GM19043 (cell line): Measurements from ENCODE around the gene XPNPEP2.

Source experiments
- ATAC-seq: cut with Tn5 transposase; IDR thresholded peaks from one replicate; pipeline ENCODE4 v1.9.1; 2021; ENCODE audit warnings: low read depth; ENCODE audit not compliant: unreplicated experiment

XPNPEP2 gene

DNA sequence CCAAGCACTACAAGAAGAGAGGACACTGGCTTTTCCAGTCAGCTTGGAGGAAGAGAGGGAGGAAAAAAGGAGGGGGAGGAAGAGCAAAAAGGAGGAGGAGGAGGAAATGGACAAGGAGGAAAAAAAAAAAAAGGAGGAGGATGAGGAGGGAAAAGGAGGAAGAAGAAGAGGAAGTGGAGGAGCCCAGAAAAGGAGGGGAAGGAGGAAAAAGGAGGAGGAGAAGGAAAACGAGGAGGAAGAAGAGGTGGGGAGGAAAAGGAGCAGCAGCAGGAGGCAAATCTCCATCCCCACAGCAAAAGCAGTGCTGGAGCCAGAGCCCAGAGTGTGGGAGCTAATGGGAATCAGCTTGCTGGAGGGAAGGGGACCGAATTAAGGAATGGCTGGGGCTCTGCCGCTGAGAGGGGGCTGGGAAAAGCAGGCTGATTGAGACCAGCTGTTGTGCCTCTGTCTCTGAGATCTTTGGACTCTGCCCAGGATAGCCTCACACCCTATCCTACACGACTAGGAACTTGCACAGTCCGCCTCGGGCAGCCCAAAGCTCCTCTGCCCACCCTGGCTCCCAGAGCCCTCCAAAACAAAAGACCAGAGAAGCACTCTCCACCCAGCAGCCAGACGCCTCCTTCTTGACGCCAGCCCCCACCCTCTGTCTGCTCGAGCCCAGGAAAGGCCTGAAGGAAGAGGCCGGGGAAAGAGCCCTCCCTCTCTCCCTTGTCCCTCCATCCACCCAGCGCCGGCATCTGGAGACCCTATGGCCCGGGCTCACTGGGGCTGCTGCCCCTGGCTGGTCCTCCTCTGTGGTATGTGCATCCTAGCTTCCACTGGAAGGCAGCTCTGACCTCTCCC is at the start of gene XPNPEP2:
TSS of gene XPNPEP2 (plus strand) at position 514 of the 843 bp plus-strand sequence. CDS start at position 749, 235 bp downstream.
- no peak for ATAC-seq

- no peak for ATAC-seq
Observed at GRCh38 chrX:129689796-129690195, 49.0 kb upstream of the XPNPEP2 start.

DNA sequence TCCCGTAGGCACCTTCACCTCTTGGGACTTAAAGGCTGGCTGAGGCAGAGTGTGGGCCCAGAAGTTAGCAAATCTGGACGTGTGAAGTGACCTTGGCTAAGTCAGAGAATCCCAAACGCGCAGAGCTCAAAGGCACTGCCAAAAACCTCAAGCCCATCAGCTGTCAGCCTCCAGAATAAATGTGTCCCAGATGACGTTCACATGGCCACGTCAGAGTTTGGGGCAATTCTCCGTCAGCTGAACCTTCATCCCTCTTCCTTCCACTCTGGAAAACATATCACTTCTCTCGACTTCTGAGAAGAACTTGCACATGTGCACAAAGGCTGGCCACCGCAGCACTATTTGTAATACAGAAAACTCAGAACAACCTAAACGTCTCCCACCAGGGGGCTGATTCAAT is 48.3 kb upstream of the XPNPEP2 start:
- ATAC-seq, result no peak

DNA sequence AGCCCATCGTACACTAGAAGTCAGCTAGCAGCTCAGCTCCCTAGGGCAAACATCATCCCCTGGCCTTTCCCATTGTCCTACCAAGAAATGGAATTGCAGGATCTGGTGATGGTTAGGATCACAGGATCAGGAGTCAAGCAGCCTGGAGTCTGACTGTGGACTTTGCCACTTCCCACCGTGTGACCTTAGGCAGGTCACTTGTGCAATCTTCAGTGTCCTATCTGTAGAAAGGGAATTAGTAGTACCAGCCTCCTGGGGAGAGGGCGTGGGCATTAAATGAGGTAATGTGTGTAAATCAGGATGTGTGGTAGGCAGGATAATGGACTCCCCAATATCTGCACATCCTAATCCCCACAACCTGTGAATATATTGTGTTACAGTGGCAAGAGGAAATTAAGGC is 45.4 kb upstream of the XPNPEP2 start:
- ATAC-seq, result no peak

DNA sequence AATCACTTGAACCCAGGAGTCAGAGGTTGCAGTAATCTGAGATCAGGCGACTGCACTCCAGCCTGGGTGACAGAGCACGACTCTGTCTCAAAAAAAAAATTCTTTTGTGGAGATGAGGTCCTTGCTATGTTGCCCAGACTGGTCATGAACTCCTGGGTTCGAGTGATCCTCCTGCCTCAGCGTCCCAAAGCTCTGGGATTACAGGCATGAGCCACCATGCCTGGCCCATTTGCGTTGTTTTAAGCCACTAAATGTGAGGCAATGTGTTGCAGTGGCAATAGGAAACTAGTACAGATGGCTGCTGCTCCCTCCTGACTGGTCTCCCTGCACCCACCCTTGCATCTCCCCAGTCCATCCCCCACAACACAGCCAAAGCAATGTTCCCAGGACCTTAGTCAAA is 44.0 kb upstream of the XPNPEP2 start:
- ATAC-seq, result no peak

DNA sequence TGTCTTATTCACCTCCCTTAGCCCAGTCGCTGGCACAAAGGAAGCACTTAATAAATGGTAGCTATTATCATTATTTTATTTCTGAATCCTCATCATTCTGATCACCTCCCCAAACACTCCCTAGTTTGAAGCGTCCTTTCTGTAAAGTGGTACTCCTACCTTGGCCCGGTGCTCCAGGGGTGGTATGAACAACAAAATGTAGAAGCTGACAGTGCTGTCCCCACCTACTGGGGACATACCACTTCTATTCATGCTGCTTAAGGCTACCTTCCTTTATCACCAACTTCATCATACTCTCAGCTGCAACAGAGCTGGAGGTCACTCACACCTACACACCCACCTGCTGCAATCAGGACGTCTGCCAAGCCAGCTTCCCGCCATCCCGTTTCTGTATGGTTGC is 43.2 kb upstream of the XPNPEP2 start:
- no peak for ATAC-seq

DNA sequence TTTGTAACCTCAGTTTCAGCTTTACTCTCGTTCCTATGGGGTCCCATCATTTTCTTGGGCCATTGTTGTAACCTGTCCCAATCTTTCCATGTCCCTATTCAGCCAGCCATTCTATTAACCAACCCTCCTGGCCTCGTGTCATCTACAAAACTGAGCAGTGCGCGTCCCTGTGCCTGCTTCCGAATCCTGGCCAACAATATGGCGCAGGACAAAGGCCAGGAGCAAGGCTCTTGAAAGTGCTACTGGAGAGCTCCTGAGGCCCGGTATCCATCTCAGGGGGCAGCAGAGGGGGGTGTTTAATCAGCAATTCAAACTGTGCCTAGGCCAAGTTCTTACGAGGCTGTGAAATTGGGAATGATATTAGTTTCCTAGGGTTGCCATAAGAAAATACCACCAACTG is 42.8 kb upstream of the XPNPEP2 start:
- ATAC-seq, result no peak

DNA sequence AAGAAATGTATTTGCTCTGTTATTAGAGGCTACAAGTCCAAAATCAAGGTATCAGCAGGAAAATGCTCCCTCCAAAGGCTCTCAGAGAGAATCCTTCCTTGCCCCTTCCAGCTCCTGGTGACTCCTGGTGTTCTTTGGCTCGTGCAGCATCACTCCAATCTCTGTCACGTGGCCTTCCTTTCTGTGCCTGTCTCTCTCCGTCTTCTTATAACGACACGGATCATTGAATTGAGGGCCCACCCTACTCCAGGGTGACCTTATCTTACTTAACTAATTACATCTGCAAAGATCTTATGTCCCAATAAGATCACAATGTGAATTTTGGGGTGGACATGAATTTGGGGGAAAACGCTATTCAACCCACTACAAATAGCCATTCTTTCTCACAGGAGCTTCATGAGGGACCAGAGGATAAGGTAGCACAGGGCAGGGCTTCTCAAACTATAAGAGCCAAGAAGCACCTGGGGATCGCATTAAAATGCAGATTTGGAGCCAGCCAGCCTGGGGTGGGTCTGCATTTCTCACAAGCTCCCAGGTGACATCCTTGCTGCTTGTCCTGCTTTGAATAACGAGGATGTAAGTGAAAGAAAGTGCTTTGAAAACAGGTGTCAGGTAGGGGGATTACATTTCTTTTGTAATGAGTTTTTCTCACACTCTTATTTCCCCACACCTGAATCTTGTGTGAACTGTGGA is 42.2 kb upstream of the XPNPEP2 start:
- ATAC-seq, result no peak

DNA sequence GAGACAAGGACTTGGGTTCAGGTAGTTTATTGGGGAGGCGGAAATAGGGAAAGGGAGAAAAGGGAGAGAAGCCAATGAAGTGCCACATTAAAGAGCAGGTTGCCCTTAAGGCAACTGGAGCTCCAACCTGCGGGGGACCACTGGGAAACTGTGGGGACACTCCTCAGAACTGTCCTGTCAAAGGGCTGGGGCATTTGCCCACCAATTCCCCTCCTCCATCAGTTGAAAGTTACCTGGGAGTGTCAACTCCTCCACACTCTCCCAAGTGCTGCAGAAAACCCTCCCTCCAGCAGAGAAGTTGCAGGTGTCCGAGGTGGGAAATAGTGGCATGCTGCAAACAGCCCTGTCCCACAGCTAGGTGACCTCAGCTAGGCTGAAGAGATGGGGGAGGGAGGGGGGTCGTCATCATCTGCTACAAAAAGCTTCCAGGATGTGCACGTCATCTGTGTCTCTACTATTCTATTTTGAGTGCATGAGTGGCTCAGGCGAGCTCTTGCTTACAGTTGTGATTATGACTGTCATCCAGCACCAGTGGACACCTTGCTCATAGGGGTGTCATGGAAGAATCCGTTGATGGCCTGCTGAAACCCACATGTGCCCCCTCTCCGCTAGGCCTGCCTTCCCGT is 41.5 kb upstream of the XPNPEP2 start:
- ATAC-seq, result no peak

GRCh38 chrX:129698150-129698549 is 40.6 kb upstream of the XPNPEP2 start:
- ATAC-seq, result no peak

DNA sequence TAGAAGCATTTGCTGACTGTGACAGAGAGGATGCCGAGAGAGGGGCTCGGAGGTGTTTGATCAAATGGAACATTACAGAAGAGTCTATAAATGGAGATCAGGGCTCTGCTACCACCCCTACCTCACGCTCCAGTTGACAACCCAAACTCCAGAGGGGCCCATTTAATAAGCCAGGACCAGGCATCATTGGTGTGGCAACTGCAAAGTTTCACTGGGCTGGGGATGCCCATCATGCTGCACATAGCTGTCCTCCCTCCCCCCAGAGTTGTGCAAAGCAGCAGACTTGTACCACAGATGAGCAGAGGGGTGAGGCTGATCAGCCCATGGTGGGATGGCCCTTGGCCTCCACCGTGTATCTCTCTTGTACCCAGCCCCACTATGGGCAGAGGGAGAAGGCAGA is 38.2 kb upstream of the XPNPEP2 start:
- ATAC-seq, result no peak

DNA sequence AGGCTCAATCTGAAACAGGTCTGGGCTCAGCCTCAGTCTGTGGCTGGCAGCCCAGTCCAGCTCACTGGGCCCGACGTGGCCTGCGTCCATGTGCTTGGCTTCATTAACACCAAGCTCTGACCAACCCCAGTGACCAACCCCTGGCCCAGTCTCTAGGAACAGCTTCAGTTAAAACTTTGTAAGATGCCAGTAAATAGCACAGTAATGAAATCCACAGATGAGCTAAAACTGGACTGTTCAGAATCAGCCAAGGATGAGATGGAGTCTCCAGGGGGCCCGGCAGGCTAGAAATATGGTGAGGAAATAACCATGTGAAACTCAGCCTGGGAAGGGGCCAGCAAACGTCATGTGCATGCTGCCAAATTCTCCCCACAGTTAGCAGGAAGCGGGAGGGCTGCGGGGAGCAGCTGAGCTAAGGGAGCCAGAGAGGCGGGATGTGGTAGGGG is 37.1 kb upstream of the XPNPEP2 start:
- no peak for ATAC-seq

DNA sequence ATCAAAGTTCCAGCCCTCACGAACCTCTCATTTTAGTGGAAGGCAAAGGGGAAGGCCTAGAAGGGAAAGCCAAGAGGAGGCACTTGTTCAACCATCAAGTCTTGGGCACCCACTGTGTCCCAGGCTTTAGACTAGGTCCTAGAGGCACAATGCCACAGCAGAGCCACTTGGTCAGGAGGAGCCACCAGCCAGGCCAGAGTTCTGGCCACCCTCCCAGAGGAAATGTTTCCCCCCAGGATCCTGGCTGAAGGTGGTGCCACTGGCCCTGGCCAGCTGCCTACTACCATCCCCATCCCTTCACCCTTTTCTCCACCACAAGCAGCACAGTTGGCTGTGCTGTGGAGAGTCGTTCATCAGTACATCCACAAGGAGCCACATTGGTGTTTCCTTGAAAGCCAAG is 34.3 kb upstream of the XPNPEP2 start:
- ATAC-seq, result no peak

GRCh38 chrX:129705377-129705925 is 33.3 kb upstream of the XPNPEP2 start:
- no peak for ATAC-seq

DNA sequence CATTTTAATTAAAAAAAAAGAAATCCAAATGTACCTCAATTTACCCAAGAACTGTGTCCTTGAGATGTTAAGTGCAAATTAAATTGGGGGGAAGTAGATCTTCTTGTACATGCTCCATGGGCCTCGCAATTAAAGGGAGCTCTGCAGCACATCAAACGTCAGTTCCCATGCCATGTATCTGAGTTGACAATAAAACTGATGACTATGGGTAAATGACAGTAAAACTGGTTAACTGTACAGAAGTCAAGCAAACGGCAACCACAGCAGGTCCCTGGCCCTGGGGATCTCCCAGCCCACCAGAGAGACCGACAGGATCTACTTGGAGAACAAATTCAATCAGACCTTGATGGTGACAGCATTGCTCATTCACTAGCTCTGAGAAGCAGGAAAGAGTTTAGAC is 32.8 kb upstream of the XPNPEP2 start:
- no peak for ATAC-seq

DNA sequence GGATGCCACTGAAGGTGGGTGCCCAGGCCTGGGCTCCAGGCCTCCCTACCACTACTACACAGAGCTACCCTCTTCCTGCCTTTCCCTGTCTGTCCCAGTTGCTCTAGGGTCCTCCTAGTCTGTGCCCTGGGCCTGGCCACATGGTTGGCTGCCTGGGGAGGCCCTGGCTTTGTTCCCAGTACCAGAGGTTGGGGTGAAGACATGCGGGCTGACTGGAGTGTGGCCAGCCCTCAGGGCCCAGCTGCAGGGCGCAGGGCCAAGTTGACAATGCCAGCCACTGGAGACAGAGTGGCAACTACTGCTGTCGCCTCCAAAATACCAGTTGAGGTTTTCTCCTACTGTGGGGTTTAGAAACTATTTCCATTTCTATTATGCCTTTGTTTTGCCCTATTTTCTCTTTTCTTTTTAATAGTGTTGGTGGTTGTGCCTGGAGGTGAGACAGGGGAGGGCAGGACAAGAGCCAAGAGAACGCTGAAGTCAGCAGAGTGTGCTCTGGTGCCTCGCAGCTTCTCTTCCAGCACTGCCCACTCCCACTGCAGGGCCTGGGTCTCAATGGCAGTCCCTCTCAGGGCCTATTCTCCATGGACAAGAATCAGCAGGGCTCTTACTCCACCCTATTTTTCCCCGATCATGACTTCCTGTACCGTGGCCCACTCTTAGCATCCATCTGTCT is 32.2 kb upstream of the XPNPEP2 start:
- no peak for ATAC-seq

DNA sequence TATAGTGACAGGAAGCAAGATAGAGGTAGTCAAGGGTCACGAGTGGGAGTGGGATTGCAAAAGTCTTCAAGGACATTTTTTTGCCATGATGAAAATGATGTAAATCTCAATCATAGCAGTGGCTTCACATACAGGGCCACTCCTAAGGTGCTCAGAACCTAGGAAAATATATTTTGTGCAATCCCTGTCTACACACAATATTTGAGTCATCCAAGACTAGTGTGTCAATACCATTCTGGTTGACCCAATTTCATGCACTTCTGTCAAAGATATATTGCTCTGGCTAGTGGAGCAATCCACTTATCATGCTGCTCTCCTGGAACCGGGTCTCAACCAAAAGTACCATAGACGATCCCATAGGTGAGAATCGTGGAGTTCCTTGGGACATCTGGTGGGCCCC is 24.2 kb upstream of the XPNPEP2 start:
- no peak for ATAC-seq

DNA sequence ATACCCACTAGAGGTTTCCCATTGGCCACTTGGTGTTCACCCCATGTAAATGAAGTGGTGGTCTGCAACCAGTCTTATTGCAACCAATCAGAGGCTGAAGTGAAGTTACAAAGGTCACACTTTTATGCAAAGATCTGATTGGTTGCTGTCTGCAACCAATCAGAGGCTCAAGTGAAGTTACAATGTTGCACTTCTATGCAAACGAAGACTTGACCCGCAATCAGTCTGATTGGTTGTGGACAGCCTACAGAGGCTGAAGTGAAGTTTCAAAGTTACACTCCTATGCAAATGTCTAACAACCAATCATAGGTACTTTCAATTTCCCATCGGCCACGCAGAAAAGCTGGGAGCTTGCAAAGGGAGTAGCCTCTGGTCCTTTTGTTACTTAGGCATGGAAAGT is 22.3 kb upstream of the XPNPEP2 start:
- no peak for ATAC-seq

DNA sequence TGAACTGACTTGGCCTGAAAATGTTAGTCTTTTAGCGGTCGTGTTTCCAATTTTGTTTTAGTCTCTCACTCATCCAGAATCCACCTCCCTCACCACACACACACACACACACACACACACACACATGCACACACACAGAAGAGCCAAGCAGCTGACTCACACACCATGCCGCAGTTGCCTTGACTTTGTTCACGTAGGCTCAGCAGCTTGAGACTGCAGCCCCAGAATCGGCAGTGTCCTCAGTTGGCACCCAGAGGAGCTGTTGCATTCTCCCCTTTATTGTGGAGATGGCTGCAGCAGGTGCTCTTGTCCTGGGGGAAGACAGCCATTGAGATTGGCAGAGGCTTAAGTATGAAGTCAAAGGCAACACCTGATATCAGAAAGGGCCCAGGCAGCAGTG is 20.9 kb upstream of the XPNPEP2 start:
- no peak for ATAC-seq

DNA sequence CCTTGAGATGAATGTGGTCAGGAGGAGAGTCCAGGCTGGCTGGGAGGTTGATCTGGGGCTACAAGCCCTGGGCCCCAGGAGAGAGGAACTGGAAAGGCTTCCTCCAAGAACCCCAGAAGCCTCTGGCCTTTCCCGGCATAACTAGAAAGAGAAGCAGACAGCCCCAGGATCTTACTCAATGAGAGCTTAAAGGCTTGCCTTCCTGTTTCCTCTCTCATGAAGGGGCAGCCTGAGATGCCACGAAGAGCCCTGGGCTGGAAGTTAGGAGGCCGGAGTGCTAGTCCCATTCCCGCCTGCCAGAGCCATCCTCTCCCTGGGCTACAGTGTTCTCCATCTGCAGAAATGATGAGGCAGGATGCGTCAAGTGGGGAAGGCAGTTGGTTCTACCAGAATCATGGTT is 20.1 kb upstream of the XPNPEP2 start:
- no peak for ATAC-seq

- no peak for ATAC-seq
Observed at GRCh38 chrX:129719268-129719667, 19.5 kb upstream of the XPNPEP2 start.
